PC-3 (cell line): ENCODE data around the gene ANO7.

ENCODE experiments used
- CTCF ChIP-seq: fragments of 300-600 bp; sonication (generic); conservative IDR thresholded peaks from 2 replicates; pipeline ENCODE4 v1.5.1; 2017; ENCODE audit warnings: antibody characterized with exemption, low read depth, mild to moderate bottlenecking, low read length
- EZH2 ChIP-seq: fragments of 300-600 bp; sonication (generic); IDR thresholded peaks from one replicate; pipeline ENCODE4 v1.6.1; 2017; ENCODE audit warnings: antibody characterized with exemption, mild to moderate bottlenecking, low read length; ENCODE audit not compliant: unreplicated experiment
- EZH2phosphoT487 ChIP-seq: fragments of 300-600 bp; sonication (generic); IDR thresholded peaks from 2 replicates; pipeline ENCODE4 v1.6.1; 2018; ENCODE audit warnings: mild to moderate bottlenecking, antibody characterized with exemption, low read length, borderline replicate concordance

GRCh38 chr2:241163601-241164118 is 24.8 kb upstream of the ANO7 start:
- TF ChIP-seq CTCF (no peak), EZH2 (no peak), EZH2phosphoT487 (no peak)
